Glomerular endothelial cell (primary cell): ENCODE results near the gene PPY. TPM values are rescaled to one million over a fixed set of nuclear protein-coding genes. Genes with fewer than 3 reads are reported as not detected.
"Not testable (repeated sequence)": the region's sequence is repeated elsewhere in the genome, so short reads cannot be mapped to it uniquely, and the experiment has no call there.

Experiments used
- DNase-seq: peaks from one replicate; pipeline ENCODE4 v3.0.0-alpha.2; 2011; ENCODE audit warnings: low read depth, low spot score; ENCODE audit errors: extremely low read depth
- total RNA-seq: library from RNA; depleted of rRNA; stranded (reverse); fragments of >200 nt; gene quantifications from 2 replicates; pipeline ENCODE4 v1.2.3, GENCODE V29; 2015

PPY gene
- total RNA-seq, 1 donor from 2014 or later = not detected

- DNase-seq = no peak
These were observed 25.1 kb upstream of the PPY start for GRCh38 chr17:43967251-43967875.

GRCh38 chr17:43966276-43966675, 24.0 kb upstream of the PPY start:
- DNase-seq = no peak

GRCh38 chr17:43962479-43962878, 20.2 kb upstream of the PPY start:
- no peak for DNase-seq

GRCh38 chr17:43961954-43962353, 19.7 kb upstream of the PPY start:
- DNase-seq = no peak

GRCh38 chr17:43961292-43961691, 19.0 kb upstream of the PPY start:
- DNase-seq = not testable (repeated sequence)

- no peak for DNase-seq
These were observed 16.6 kb upstream of the PPY start for GRCh38 chr17:43958748-43959352.

GRCh38 chr17:43956222-43956621, 13.9 kb upstream of the PPY start:
- no peak for DNase-seq

GRCh38 chr17:43953746-43954145, 11.5 kb upstream of the PPY start, which contains the start of gene PYY:
PYY (minus strand) TSS chr17:43953940; CDS start chr17:43953483, 457 bp downstream.
- no peak for DNase-seq

- no peak for DNase-seq
These were observed 10.7 kb upstream of the PPY start for GRCh38 chr17:43952724-43953666.

GRCh38 chr17:43952351-43952723, 10.1 kb upstream of the PPY start:
- DNase-seq = no peak

GRCh38 chr17:43951750-43952149, 9.5 kb upstream of the PPY start:
- DNase-seq = no peak

- DNase-seq = no peak
These were observed 8.3 kb upstream of the PPY start for GRCh38 chr17:43950554-43950953.

GRCh38 chr17:43949781-43950180, 7.5 kb upstream of the PPY start:
- no peak for DNase-seq

GRCh38 chr17:43946781-43947180, 4.5 kb upstream of the PPY start:
- DNase-seq = no peak

GRCh38 chr17:43945074-43945829, 3.0 kb upstream of the PPY start:
- no peak for DNase-seq

- DNase-seq = no peak
These were observed 1.6 kb downstream of the PPY start for GRCh38 chr17:43940630-43941029.

GRCh38 chr17:43939886-43940285, 2.4 kb downstream of the PPY start:
- DNase-seq = no peak

GRCh38 chr17:43939452-43939851, 2.8 kb downstream of the PPY start:
- DNase-seq = not testable (repeated sequence)

- DNase-seq = no peak
These were observed 3.5 kb downstream of the PPY start for GRCh38 chr17:43938838-43939182.

GRCh38 chr17:43936434-43936833, 5.8 kb downstream of the PPY start:
- DNase-seq = no peak

- DNase-seq = no peak
These were observed 6.4 kb downstream of the PPY start for GRCh38 chr17:43935926-43936261.
